Pancreas (tissue), 10 donors: ENCODE results near the gene GALNT11. TPM values are rescaled to one million over a fixed set of nuclear protein-coding genes. Genes with fewer than 3 reads are reported as not detected.
A peak's percentile ranks its signal among the peaks of the same experiment; 100 is the strongest.
"Not testable (repeated sequence)": the region's sequence is repeated elsewhere in the genome, so short reads cannot be mapped to it uniquely, and the experiment has no call there.

ENCODE experiments used
- ATAC-seq, 4 donors: fragments of 200-7000 bp; cut with Tn5 transposase; one replicate each; pipeline versions ENCODE4 v1.8.0 to v1.9.1; 2020; ENCODE audit warnings: mild to moderate bottlenecking in 4 of 4, moderate library complexity in 4 of 4
- DNase-seq, 6 donors: peaks; one replicate each; pipeline ENCODE4 v3.0.0-alpha.2; 2020
- FAIRE-seq: peaks from 2 replicates; lab custom pipeline; 2012; peaks lifted over from hg19 to GRCh38; lab: Jason Lieb, UNC
- H3K27ac ChIP-seq, 4 donors: fragments of 200-600 bp; sonication (generic); 1 replicate in 3 of 4; 2 replicates in 1 of 4; pipeline versions ENCODE4 v1.5.0 to v1.8.0; 2020
- H3K27me3 ChIP-seq, 4 donors: fragments of 200-600 bp; one replicate each; pipeline ENCODE4 v1.8.0; 2021
- H3K36me3 ChIP-seq, 3 donors: fragments of 200-600 bp; sonication (generic) in 1 of 3; one replicate each; pipeline versions ENCODE4 v1.5.0 to v1.8.0; 2020 to 2021
- H3K4me1 ChIP-seq, 3 donors: fragments of 200-600 bp; one replicate each; pipeline ENCODE4 v1.8.0; 2021
- H3K4me3 ChIP-seq, 4 donors: fragments of 200-600 bp; sonication (generic) in 2 of 4; one replicate each; pipeline versions ENCODE4 v1.5.0 to v1.8.0; 2020 to 2021
- H3K9me3 ChIP-seq, 4 donors: fragments of 200-600 bp; one replicate each; pipeline ENCODE4 v1.8.0; 2021
- CTCF ChIP-seq, 4 donors: fragments of 200-600 bp; sonication (generic) in 3 of 4; IDR thresholded peaks; one replicate each; pipeline versions ENCODE4 v1.5.0 to v1.8.0; 2021; ENCODE audit warnings: antibody characterized with exemption in 4 of 4
- WGBS, 2 donors: extraction: QIAGEN DNeasy Blood & Tissue Kit; methylation state at CpG; one replicate each; pipeline ENCODE4 v1.1.7; 2013; 5-methylcytosine and 5-hydroxymethylcytosine counted together
- intact Hi-C, 3 donors: fragments of 100-400 bp; cut with DNase I; formaldehyde crosslinking; loops; one replicate each; pipeline versions ENCODE4 v1.11.1 to v1.14.2; 2022
- polyA plus RNA-seq, 2 donors: library from polyadenylated mRNA; stranded (reverse); fragments of 200-250 nt; gene quantifications; one replicate each; pipeline ENCODE4 v1.2.3, GENCODE V29; 2013
- total RNA-seq, 6 donors: library from RNA; stranded (reverse); fragmentation: NEBNext Ultra II Directional in 4 of 6; extraction: Animal tissue kit (Norgen Biotek cat#: 25700) in 4 of 6; gene quantifications; one replicate each; pipeline versions ENCODE4 v1.2.1 to v1.2.4, GENCODE V29; 2021 to 2023
- donor health status: healthy with polysubstance abuse.
- donor health status: DM: no; HTN: no; CAD: no; lungs with moderate emphysema.
- donor health status: DM: no; HTN: no; CAD: no.
- donor health status: control.
- donor health status: control.
- donor health status: Bipolar disorder and iron deficiency.
- donor health status: DM: yes; HTN: yes; CAD: no.
- donor health status: DM: no; HTN: no; CAD: no.
- donor health status: DM: no; HTN: no; CAD: no.
- donor health status: DM: yes; HTN: yes; CAD: no.

The GALNT11 gene
- total and polyA plus RNA-seq, 8 donors, result 12.9 to 36.3 (median 26.9) TPM

GRCh38 chr7:152054367-152055230 is 29.1 kb downstream of the GALNT11 start:
- no peaks in the 10 kb centered on the region for H3K27me3 ChIP-seq
- TF ChIP-seq CTCF (IDR thresholded peaks at IDR 0.05), result no peak
- H3K9me3 ChIP-seq, result no peaks in the 10 kb centered on the region
- H3K4me3 ChIP-seq, result no peak overlapping the region
- no peaks in the 10 kb centered on the region for H3K4me1 ChIP-seq
- no peak overlapping the region for H3K27ac ChIP-seq
- FAIRE-seq (no peak), ATAC-seq (peak in 2 of 4 donors; percentile 40 to 56), DNase-seq (no peak)
- WGBS, 2 donors, result 87 to 89% methylated on average over 8 of the region's 8 CpGs
- no peaks in the 10 kb centered on the region for H3K36me3 ChIP-seq
- intact Hi-C loops, result no loop called here

GRCh38 chr7:152056621-152057274 is 31.3 kb downstream of the GALNT11 start:
- FAIRE-seq (no peak), ATAC-seq (no peak)
- WGBS, 2 donors, result 82 to 87% methylated on average over 3 of the region's 3 CpGs

GRCh38 chr7:152059311-152059710 is 33.8 kb downstream of the GALNT11 start:
- ATAC-seq (no peak), DNase-seq (no peak), FAIRE-seq (no peak)
- Histone ChIP-seq H3K4me3 (no peak overlapping the region), H3K36me3 (no peaks in the 10 kb centered on the region), H3K4me1 (no peaks in the 10 kb centered on the region), H3K27me3 (no peaks in the 10 kb centered on the region), H3K9me3 (no peaks in the 10 kb centered on the region), H3K27ac (no peak overlapping the region)
- no peak for TF ChIP-seq CTCF (IDR thresholded peaks at IDR 0.05)
- intact Hi-C loops, result no loop called here
- 99 to 100% methylated on average over 1 of the region's 1 CpG for WGBS, 2 donors

More at GRCh38 chr7:152056621-152057274, 31.3 kb downstream of the GALNT11 start:
- intact Hi-C loops, result no loop called here
- no peaks in the 10 kb centered on the region for H3K27me3 ChIP-seq
- H3K4me3 ChIP-seq, result no peak overlapping the region
- TF ChIP-seq CTCF (IDR thresholded peaks at IDR 0.05), result no peak
- H3K9me3 ChIP-seq, result no peaks in the 10 kb centered on the region
- H3K36me3 ChIP-seq, result no peaks in the 10 kb centered on the region
- H3K4me1 ChIP-seq, result no peaks in the 10 kb centered on the region
- no peak for DNase-seq
- no peak overlapping the region for H3K27ac ChIP-seq

GRCh38 chr7:152061086-152061485 is 35.6 kb downstream of the GALNT11 start:
- DNase-seq, intact Hi-C loops, H3K27me3 ChIP-seq, H3K4me1 ChIP-seq, H3K27ac ChIP-seq, FAIRE-seq, H3K9me3 ChIP-seq, ATAC-seq, H3K4me3 ChIP-seq, H3K36me3 ChIP-seq: not testable (repeated sequence)
- 96 to 97% methylated on average over 1 of the region's 2 CpGs for WGBS, 2 donors

GRCh38 chr7:152063192-152063591 is 37.7 kb downstream of the GALNT11 start:
- intact Hi-C loops, DNase-seq, ATAC-seq, H3K4me1 ChIP-seq, H3K36me3 ChIP-seq, H3K9me3 ChIP-seq, H3K4me3 ChIP-seq, H3K27ac ChIP-seq, FAIRE-seq, H3K27me3 ChIP-seq: not testable (repeated sequence)
- WGBS, 2 donors, result 83 to 100% methylated on average over 3 of the region's 3 CpGs

- H3K27me3 ChIP-seq, H3K36me3 ChIP-seq, H3K9me3 ChIP-seq, H3K4me3 ChIP-seq, H3K27ac ChIP-seq, ATAC-seq, intact Hi-C loops, FAIRE-seq, DNase-seq, H3K4me1 ChIP-seq: not testable (repeated sequence)
- 96 to 100% methylated on average over 3 of the region's 3 CpGs for WGBS, 2 donors
These were observed 38.3 kb downstream of the GALNT11 start for GRCh38 chr7:152063821-152064220.

GRCh38 chr7:152065800-152066344 is 40.4 kb downstream of the GALNT11 start:
- intact Hi-C loops, H3K27ac ChIP-seq, H3K36me3 ChIP-seq, FAIRE-seq, H3K9me3 ChIP-seq, DNase-seq, H3K4me3 ChIP-seq, ATAC-seq, H3K27me3 ChIP-seq, H3K4me1 ChIP-seq: not testable (repeated sequence)
- WGBS, 2 donors, result 92 to 98% methylated on average over 10 of the region's 10 CpGs
